PC-9 (cell line): ENCODE results near the gene SLX4. TPM values are rescaled to one million over a fixed set of nuclear protein-coding genes. Genes with fewer than 3 reads are reported as not detected.

ENCODE experiments used
- BruUV-seq: library from RNA; stranded (reverse); fragments of 400-500 nt; replicated peaks from 2 replicates; lab custom pipeline; 2021; lab: Mats Ljungman, UMichigan
- CTCF ChIA-PET: fragments of 300-600 bp; sonication (Branson Sonifier 250); formaldehyde crosslinking; loops from one replicate; lab custom pipeline; 2022; ENCODE audit warnings: antibody characterized with exemption; lab: Charles Lee
- POLR2A ChIA-PET: fragments of 300-600 bp; sonication (Branson Sonifier 250); formaldehyde crosslinking; loops from one replicate; lab custom pipeline; 2022; ENCODE audit warnings: antibody characterized with exemption; ENCODE audit not compliant: unreplicated experiment; lab: Charles Lee
- DNase-seq, 2 experiments: peaks; one replicate each; pipeline versions ENCODE4 v3.0.0 to v3.0.0-alpha.2; 2015 to 2022; ENCODE audit warnings: mixed read lengths in 1 of 2
- H2AFZ ChIP-seq: fragments of 200-600 bp; sonication (generic); 2 replicates; pipeline ENCODE4 v1.8.1; 2017; ENCODE audit warnings: antibody characterized with exemption
- H3F3A ChIP-seq: fragments of 200-600 bp; sonication (generic); 2 replicates; pipeline ENCODE4 v1.8.1; 2017; ENCODE audit warnings: antibody characterized with exemption, mild to moderate bottlenecking, low read depth; ENCODE audit not compliant: insufficient read depth
- H3K27ac ChIP-seq: fragments of 200-600 bp; sonication (generic); 2 replicates; pipeline ENCODE4 v1.6.1; 2016; ENCODE audit warnings: mixed run types
- H3K27me3 ChIP-seq: fragments of 200-600 bp; sonication (generic); 2 replicates; pipeline ENCODE4 v1.6.1; 2016; ENCODE audit warnings: low read depth, mixed run types; ENCODE audit not compliant: insufficient read depth
- H3K36me3 ChIP-seq: fragments of 200-600 bp; sonication (generic); 2 replicates; pipeline ENCODE4 v1.6.1; 2016; ENCODE audit warnings: low read depth, mixed run types
- H3K4me1 ChIP-seq: fragments of 200-600 bp; sonication (generic); replicated peaks from 2 replicates; pipeline ENCODE4 v1.6.1; 2016; ENCODE audit warnings: mixed run types; ENCODE audit not compliant: insufficient read depth
- H3K4me2 ChIP-seq: fragments of 200-600 bp; sonication (generic); 2 replicates; pipeline ENCODE4 v1.6.1; 2017; ENCODE audit warnings: mixed run types
- H3K4me3 ChIP-seq: fragments of 200-600 bp; sonication (generic); 2 replicates; pipeline ENCODE4 v1.6.1; 2016; ENCODE audit warnings: mixed run types
- H3K79me2 ChIP-seq: fragments of 200-600 bp; sonication (generic); 2 replicates; pipeline ENCODE4 v1.6.1; 2017; ENCODE audit warnings: low read depth, mixed run types
- H3K9me2 ChIP-seq: fragments of 200-600 bp; sonication (generic); 2 replicates; pipeline ENCODE4 v1.8.1; 2017; ENCODE audit warnings: mild to moderate bottlenecking; ENCODE audit not compliant: insufficient read depth
- H3K9me3 ChIP-seq: fragments of 200-600 bp; sonication (generic); 2 replicates; pipeline ENCODE4 v1.8.1; 2016; ENCODE audit warnings: low read depth; ENCODE audit not compliant: insufficient read depth
- H4K20me1 ChIP-seq: fragments of 200-600 bp; sonication (generic); 2 replicates; pipeline ENCODE4 v1.8.1; 2017; ENCODE audit not compliant: insufficient read depth
- EZH2 ChIP-seq: fragments of 200-600 bp; sonication (generic); IDR thresholded peaks from 2 replicates; pipeline ENCODE4 v1.8.0; 2017; ENCODE audit warnings: antibody characterized with exemption, low read depth
- intact Hi-C: fragments of 100-400 bp; cut with micrococcal nuclease; formaldehyde crosslinking; loops from one replicate; pipeline ENCODE4 v1.10.0; 2022; ENCODE audit not compliant: unreplicated experiment
- total RNA-seq: library from RNA; stranded (reverse); gene quantifications from 2 replicates; pipeline ENCODE4 v1.2.3, GENCODE V29; 2021
- TF ChIP-seq, protein P1 (sequence below): fragments of 200-600 bp; sonication (generic); conservative IDR thresholded peaks from 2 replicates; pipeline ENCODE4 v1.6.1; 2017; ENCODE audit warnings: mixed run types, antibody characterized with exemption, mild to moderate bottlenecking, moderate library complexity

SLX4 gene
- total RNA-seq, 1 experiment from 2014 or later: 13.8 TPM

DNA sequence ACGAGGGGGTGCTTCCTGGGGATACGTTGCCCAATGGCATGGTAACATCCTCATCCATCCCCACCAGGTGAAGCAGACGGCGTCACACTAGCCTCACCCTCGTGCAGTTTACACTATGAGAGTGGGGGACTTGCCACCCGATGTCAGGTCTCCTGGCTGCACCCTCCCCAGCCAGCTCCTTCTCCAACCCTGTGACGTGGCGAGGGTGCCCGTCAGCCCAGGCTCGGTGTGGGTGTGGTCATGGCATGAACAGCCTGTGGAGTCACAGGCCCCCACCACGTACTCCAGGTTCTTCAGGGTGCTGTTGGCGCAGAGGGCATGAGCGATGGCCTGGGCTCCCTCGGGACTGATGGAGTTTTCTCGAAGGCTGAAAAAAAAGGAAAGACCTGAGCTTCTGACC is 62.5 kb downstream of the SLX4 start:
- intact Hi-C loops: no loop called here
- no peaks in the 10 kb centered on the region for H4K20me1 ChIP-seq
- no peak overlapping the region for H3K4me2 ChIP-seq
- no peak for TF ChIP-seq EZH2
- TF ChIP-seq, protein P1, sequence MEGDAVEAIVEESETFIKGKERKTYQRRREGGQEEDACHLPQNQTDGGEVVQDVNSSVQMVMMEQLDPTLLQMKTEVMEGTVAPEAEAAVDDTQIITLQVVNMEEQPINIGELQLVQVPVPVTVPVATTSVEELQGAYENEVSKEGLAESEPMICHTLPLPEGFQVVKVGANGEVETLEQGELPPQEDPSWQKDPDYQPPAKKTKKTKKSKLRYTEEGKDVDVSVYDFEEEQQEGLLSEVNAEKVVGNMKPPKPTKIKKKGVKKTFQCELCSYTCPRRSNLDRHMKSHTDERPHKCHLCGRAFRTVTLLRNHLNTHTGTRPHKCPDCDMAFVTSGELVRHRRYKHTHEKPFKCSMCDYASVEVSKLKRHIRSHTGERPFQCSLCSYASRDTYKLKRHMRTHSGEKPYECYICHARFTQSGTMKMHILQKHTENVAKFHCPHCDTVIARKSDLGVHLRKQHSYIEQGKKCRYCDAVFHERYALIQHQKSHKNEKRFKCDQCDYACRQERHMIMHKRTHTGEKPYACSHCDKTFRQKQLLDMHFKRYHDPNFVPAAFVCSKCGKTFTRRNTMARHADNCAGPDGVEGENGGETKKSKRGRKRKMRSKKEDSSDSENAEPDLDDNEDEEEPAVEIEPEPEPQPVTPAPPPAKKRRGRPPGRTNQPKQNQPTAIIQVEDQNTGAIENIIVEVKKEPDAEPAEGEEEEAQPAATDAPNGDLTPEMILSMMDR: no peak
- no peak overlapping the region for H2AFZ ChIP-seq
- H3K27me3 ChIP-seq: peaks cover 19% of the 10 kb centered on the region
- no peaks in the 10 kb centered on the region for H3K9me3 ChIP-seq
- H3K27ac ChIP-seq: no peak overlapping the region
- H3K4me1 ChIP-seq: no peaks in the 10 kb centered on the region
- no peaks in the 10 kb centered on the region for H3K36me3 ChIP-seq
- H3K79me2 ChIP-seq: no peaks in the 10 kb centered on the region
- ChIA-PET POLR2A (interaction anchor here (0.7 kb wide), 1 partner anchor 38 kb away, joined by 5 read pairs; no protein-coding TSS in a partner anchor), CTCF (no interaction called here)
- DNase-seq: no peak
- BruUV-seq: no TSS peak
- H3K9me2 ChIP-seq: no peaks in the 10 kb centered on the region
- no peak overlapping the region for H3K4me3 ChIP-seq
- H3F3A ChIP-seq: no peaks in the 10 kb centered on the region

DNA sequence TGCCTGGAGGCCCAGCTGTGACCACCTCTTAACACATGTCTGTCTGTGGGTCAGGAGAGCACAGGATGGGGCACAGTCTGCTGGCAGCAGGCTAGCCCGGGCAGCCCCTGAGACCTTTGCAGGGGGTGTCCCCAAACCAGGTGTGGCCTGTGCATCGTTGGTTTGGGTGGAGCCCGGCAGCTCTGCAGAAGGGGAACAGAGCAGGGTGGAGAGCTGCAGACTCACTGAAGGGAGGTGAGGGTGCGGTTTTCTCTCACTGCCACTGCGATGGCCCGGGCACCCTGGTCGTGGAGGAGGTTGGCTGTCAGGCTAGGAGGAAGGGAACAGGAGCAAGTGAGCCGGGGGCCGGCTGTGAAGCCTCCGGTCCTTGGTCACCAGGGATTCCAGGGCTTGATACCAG is 63.0 kb downstream of the SLX4 start:
- intact Hi-C loops: no loop called here
- Histone ChIP-seq H3K79me2 (no peaks in the 10 kb centered on the region), H4K20me1 (no peaks in the 10 kb centered on the region), H3F3A (no peaks in the 10 kb centered on the region), H2AFZ (no peak overlapping the region), H3K27ac (no peak overlapping the region), H3K4me3 (no peak overlapping the region), H3K4me2 (no peak overlapping the region), H3K9me2 (no peaks in the 10 kb centered on the region), H3K9me3 (no peaks in the 10 kb centered on the region), H3K36me3 (no peaks in the 10 kb centered on the region), H3K27me3 (peaks cover 19% of the 10 kb centered on the region), H3K4me1 (no peaks in the 10 kb centered on the region)
- BruUV-seq: no TSS peak
- POLR2A ChIA-PET: interaction anchor here (0.7 kb wide), 1 partner anchor 38 kb away, joined by 5 read pairs; no protein-coding TSS in a partner anchor
- CTCF ChIA-PET: no interaction called here
- DNase-seq: no peak
- TF ChIP-seq EZH2: no peak
- TF ChIP-seq, protein P1: no peak

DNA sequence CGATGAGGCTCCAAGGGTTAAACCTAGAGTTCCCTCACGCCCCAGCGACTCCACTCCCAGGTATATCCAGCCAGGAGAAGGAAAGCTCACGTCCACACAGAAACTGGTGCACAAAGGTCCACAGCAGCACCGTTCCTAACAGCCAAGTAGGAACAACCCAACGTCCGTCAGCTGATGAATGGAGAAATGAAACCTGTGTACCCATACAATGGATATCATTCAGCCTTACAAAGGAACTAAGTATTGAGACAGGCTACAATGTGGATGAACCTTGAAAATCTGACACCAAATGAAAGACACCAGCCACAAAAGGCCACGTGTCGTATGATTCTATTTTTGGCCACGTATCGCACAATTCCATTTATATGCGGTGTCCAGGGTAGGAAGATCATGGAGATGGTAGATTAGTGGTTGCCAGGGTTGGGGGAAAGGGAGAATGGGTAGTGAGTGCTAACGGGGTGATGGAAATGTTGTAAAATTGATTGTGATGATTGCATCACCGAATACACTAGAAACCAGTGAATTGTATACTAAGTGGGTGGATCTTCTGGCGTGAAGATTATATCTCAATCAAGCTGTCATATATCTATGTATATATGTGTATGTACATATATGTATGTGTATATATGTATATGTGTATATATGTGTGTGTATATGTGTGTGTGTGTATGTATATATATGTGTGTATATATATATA is 64.3 kb downstream of the SLX4 start:
- Histone ChIP-seq H3K4me3 (no peak overlapping the region), H3K79me2 (no peaks in the 10 kb centered on the region), H3K27ac (no peak overlapping the region), H4K20me1 (no peaks in the 10 kb centered on the region), H3F3A (no peaks in the 10 kb centered on the region), H2AFZ (no peak overlapping the region), H3K36me3 (no peaks in the 10 kb centered on the region), H3K4me2 (no peak overlapping the region), H3K27me3 (peaks cover 8% of the 10 kb centered on the region), H3K9me2 (no peaks in the 10 kb centered on the region), H3K4me1 (no peaks in the 10 kb centered on the region), H3K9me3 (no peaks in the 10 kb centered on the region)
- intact Hi-C loops: no loop called here
- BruUV-seq: no TSS peak
- DNase-seq: no peak
- no peak for TF ChIP-seq EZH2
- TF ChIP-seq, protein P1: no peak
- POLR2A ChIA-PET: no interaction called here
- CTCF ChIA-PET: no interaction called here
